HEK293 (cell line): ENCODE measurements around the gene WDFY2.

Experiments
- AEBP2 ChIP-seq: fragments of 450-650 bp; formaldehyde crosslinking; IDR thresholded peaks from 2 replicates; pipeline ENCODE4 v1.5.1; 2016; ENCODE audit warnings: missing biosample characterization, missing genetic modification characterization, borderline replicate concordance
- GLI4 ChIP-seq: fragments of 450-650 bp; formaldehyde crosslinking; IDR thresholded peaks from 2 replicates; pipeline ENCODE4 v1.5.1; 2016; ENCODE audit warnings: missing biosample characterization, missing genetic modification characterization
- GLIS1 ChIP-seq: fragments of 450-650 bp; formaldehyde crosslinking; IDR thresholded peaks from 2 replicates; pipeline ENCODE4 v1.5.1; 2016; ENCODE audit warnings: missing biosample characterization, missing genetic modification characterization
- KLF16 ChIP-seq: fragments of 450-650 bp; formaldehyde crosslinking; IDR thresholded peaks from 2 replicates; pipeline ENCODE4 v1.5.1; 2017; ENCODE audit warnings: missing biosample characterization, missing genetic modification characterization
- PRDM10 ChIP-seq: fragments of 450-650 bp; formaldehyde crosslinking; IDR thresholded peaks from 2 replicates; pipeline ENCODE4 v1.5.1; 2016; ENCODE audit warnings: missing biosample characterization, missing genetic modification characterization
- REST ChIP-seq: fragments of 450-650 bp; formaldehyde crosslinking; IDR thresholded peaks from 2 replicates; pipeline ENCODE4 v1.5.1; 2016; ENCODE audit warnings: missing biosample characterization, missing genetic modification characterization
- SCRT1 ChIP-seq: fragments of 450-650 bp; formaldehyde crosslinking; IDR thresholded peaks from 2 replicates; pipeline ENCODE4 v1.5.1; 2016; ENCODE audit warnings: missing biosample characterization, missing genetic modification characterization, borderline replicate concordance
- SP3 ChIP-seq: fragments of 450-650 bp; formaldehyde crosslinking; IDR thresholded peaks from 2 replicates; pipeline ENCODE4 v1.5.1; 2016; ENCODE audit warnings: missing biosample characterization, missing genetic modification characterization
- WT1 ChIP-seq: fragments of 450-650 bp; formaldehyde crosslinking; IDR thresholded peaks from 2 replicates; pipeline ENCODE4 v1.5.1; 2016; ENCODE audit warnings: missing biosample characterization, missing genetic modification characterization
- ZBTB1 ChIP-seq: fragments of 450-650 bp; formaldehyde crosslinking; IDR thresholded peaks from 2 replicates; pipeline ENCODE4 v1.5.1; 2016; ENCODE audit warnings: missing biosample characterization, missing genetic modification characterization
- ZFP3 ChIP-seq: fragments of 450-650 bp; formaldehyde crosslinking; IDR thresholded peaks from 2 replicates; pipeline ENCODE4 v1.5.1; 2016; ENCODE audit warnings: low read depth, missing biosample characterization, missing genetic modification characterization
- ZFP37 ChIP-seq: fragments of 450-650 bp; formaldehyde crosslinking; IDR thresholded peaks from 2 replicates; pipeline ENCODE4 v1.5.1; 2016; ENCODE audit warnings: missing biosample characterization, missing genetic modification characterization
- ZFP69B ChIP-seq: fragments of 450-650 bp; formaldehyde crosslinking; IDR thresholded peaks from 2 replicates; pipeline ENCODE4 v1.5.1; 2016; ENCODE audit warnings: missing biosample characterization, missing genetic modification characterization
- ZNF214 ChIP-seq: fragments of 450-650 bp; formaldehyde crosslinking; IDR thresholded peaks from 2 replicates; pipeline ENCODE4 v1.5.1; 2017; ENCODE audit warnings: missing biosample characterization, mild to moderate bottlenecking, missing genetic modification characterization, borderline replicate concordance
- ZNF26 ChIP-seq: fragments of 450-650 bp; formaldehyde crosslinking; IDR thresholded peaks from 2 replicates; pipeline ENCODE4 v1.5.1; 2016; ENCODE audit warnings: missing biosample characterization, missing genetic modification characterization
- ZNF302 ChIP-seq: fragments of 450-650 bp; formaldehyde crosslinking; IDR thresholded peaks from 2 replicates; pipeline ENCODE4 v1.5.1; 2016; ENCODE audit warnings: missing biosample characterization, missing genetic modification characterization, low read depth
- ZNF366 ChIP-seq: fragments of 450-650 bp; formaldehyde crosslinking; conservative IDR thresholded peaks from 2 replicates; pipeline ENCODE4 v1.5.1; 2016; ENCODE audit warnings: missing biosample characterization, missing genetic modification characterization
- ZNF404 ChIP-seq: fragments of 450-650 bp; formaldehyde crosslinking; IDR thresholded peaks from 2 replicates; pipeline ENCODE4 v1.5.1; 2017; ENCODE audit warnings: missing biosample characterization, missing genetic modification characterization
- ZNF513 ChIP-seq: fragments of 450-650 bp; IDR thresholded peaks from 2 replicates; pipeline ENCODE4 v1.5.1; 2018; ENCODE audit warnings: missing biosample characterization, missing genetic modification characterization
- ZNF521 ChIP-seq: fragments of 450-650 bp; formaldehyde crosslinking; IDR thresholded peaks from 2 replicates; pipeline ENCODE4 v1.5.1; 2017; ENCODE audit warnings: missing biosample characterization, mild to moderate bottlenecking, missing genetic modification characterization
- ZNF585B ChIP-seq: fragments of 450-650 bp; formaldehyde crosslinking; IDR thresholded peaks from 2 replicates; pipeline ENCODE4 v1.5.1; 2016; ENCODE audit warnings: missing biosample characterization, missing genetic modification characterization
- ZNF623 ChIP-seq: fragments of 450-650 bp; formaldehyde crosslinking; IDR thresholded peaks from 2 replicates; pipeline ENCODE4 v1.5.1; 2016; ENCODE audit warnings: missing biosample characterization, missing genetic modification characterization
- ZNF626 ChIP-seq: fragments of 450-650 bp; sonication (Bioruptor Pico); formaldehyde crosslinking; IDR thresholded peaks from 2 replicates; pipeline ENCODE4 v1.5.1; 2018; ENCODE audit warnings: missing biosample characterization, missing genetic modification characterization, inconsistent platforms
- ZNF660 ChIP-seq: fragments of 450-650 bp; IDR thresholded peaks from 2 replicates; pipeline ENCODE4 v1.5.1; 2018; ENCODE audit warnings: missing biosample characterization, mild to moderate bottlenecking, missing genetic modification characterization
- ZNF785 ChIP-seq: fragments of 450-650 bp; formaldehyde crosslinking; IDR thresholded peaks from 2 replicates; pipeline ENCODE4 v1.5.1; 2016; ENCODE audit warnings: missing biosample characterization, missing genetic modification characterization
- ZNF791 ChIP-seq: fragments of 450-650 bp; formaldehyde crosslinking; IDR thresholded peaks from 2 replicates; pipeline ENCODE4 v1.5.1; 2016; ENCODE audit warnings: missing biosample characterization, missing genetic modification characterization
- ZSCAN4 ChIP-seq: fragments of 450-650 bp; formaldehyde crosslinking; IDR thresholded peaks from 2 replicates; pipeline ENCODE4 v1.5.1; 2017; ENCODE audit warnings: missing biosample characterization, missing genetic modification characterization

Gene WDFY2

GRCh38 chr13:51785712-51786424 is 201.6 kb downstream of the WDFY2 start (continued):
- no peak for TF ChIP-seq ZNF214 (tag by site-specific recombination)
- no peak for TF ChIP-seq ZSCAN4 (tag by site-specific recombination)
- no peak for TF ChIP-seq ZNF513 (tag by site-specific recombination)
- no peak; the same call in 1 of the 2 replicates for TF ChIP-seq ZNF623
- peak; percentile 61 for TF ChIP-seq ZNF366 (tag by site-specific recombination)
- no peak for TF ChIP-seq ZNF585B (tag by site-specific recombination)
- TF ChIP-seq ZFP69B = 0 out of 2 replicates have a peak, but pooled peaks have one; percentile 20
- no peak for TF ChIP-seq ZNF521 (tag by site-specific recombination)
- TF ChIP-seq GLIS1 (tag by site-specific recombination) = peak; percentile 72
- TF ChIP-seq REST (tag by site-specific recombination) = no peak
- 0 out of 2 replicates have a peak, but pooled peaks have one; percentile 37 for TF ChIP-seq PRDM10
- TF ChIP-seq ZNF785 (tag by site-specific recombination) = no peak
- TF ChIP-seq ZNF626 (tag by site-specific recombination) = no peak
- TF ChIP-seq SP3 (tag by site-specific recombination) = no peak
- TF ChIP-seq SCRT1 = no peak
- no peak for TF ChIP-seq ZBTB1 (tag by site-specific recombination)
- no peak for TF ChIP-seq ZNF791 (tag by site-specific recombination)
- no peak; the same call in 1 of the 2 replicates for TF ChIP-seq KLF16 (tag by site-specific recombination)
- TF ChIP-seq ZNF302 (tag by site-specific recombination) = no peak
- no peak for TF ChIP-seq AEBP2
- TF ChIP-seq ZFP37 (tag by site-specific recombination) = 0 out of 2 replicates have a peak, but pooled peaks have one; percentile 32
- TF ChIP-seq ZNF404 (tag by site-specific recombination) = no peak
- no peak for TF ChIP-seq ZFP3 (tag by site-specific recombination)
- TF ChIP-seq ZNF26 = no peak
- TF ChIP-seq GLI4 (tag by site-specific recombination) = no peak
- TF ChIP-seq WT1 = peak; percentile 93
- TF ChIP-seq ZNF660 = peak; percentile 91
